H9 (cell line): ENCODE results near the gene DCAF6. TPM values are rescaled to one million over a fixed set of nuclear protein-coding genes. Genes with fewer than 3 reads are reported as not detected.
A peak's percentile ranks its signal among the peaks of the same experiment; 100 is the strongest.
"Not testable (repeated sequence)": the region's sequence is repeated elsewhere in the genome, so short reads cannot be mapped to it uniquely, and the experiment has no call there.

ENCODE experiments used
- DNase-seq: peaks from one replicate; pipeline ENCODE4 v3.0.0-alpha.2; 2017
- H2AFZ ChIP-seq: one replicate; pipeline ENCODE4 v1.6.1; 2013; ENCODE audit warnings: mild to moderate bottlenecking, low read length, control low read depth, moderate library complexity
- H2AK5ac ChIP-seq: 2 replicates; pipeline ENCODE4 v1.6.1; 2013; ENCODE audit warnings: low read length, control low read depth, mixed read lengths; ENCODE audit not compliant: insufficient read length
- H2BK120ac ChIP-seq: one replicate; pipeline ENCODE4 v1.6.1; 2013; ENCODE audit warnings: low read depth, mild to moderate bottlenecking, low read length, control low read depth, inconsistent platforms; ENCODE audit not compliant: poor library complexity, severe bottlenecking
- H2BK12ac ChIP-seq: 2 replicates; pipeline ENCODE4 v1.6.1; 2013; ENCODE audit warnings: low read length, control low read depth, mixed read lengths, low read depth; ENCODE audit not compliant: insufficient read length
- H2BK15ac ChIP-seq: 2 replicates; pipeline ENCODE4 v1.6.1; 2013; ENCODE audit warnings: low read depth, low read length, control low read depth
- H2BK20ac ChIP-seq: one replicate; pipeline ENCODE4 v1.6.1; 2013; ENCODE audit warnings: low read depth, mild to moderate bottlenecking, low read length, control low read depth, inconsistent platforms; ENCODE audit not compliant: poor library complexity, severe bottlenecking
- H2BK5ac ChIP-seq: 2 replicates; pipeline ENCODE4 v1.6.1; 2013; ENCODE audit warnings: low read length, control low read depth, mixed read lengths; ENCODE audit not compliant: insufficient read length
- H3K14ac ChIP-seq: 2 replicates; pipeline ENCODE4 v1.6.1; 2013; ENCODE audit warnings: low read length, control low read depth; ENCODE audit not compliant: insufficient read depth
- H3K18ac ChIP-seq: 2 replicates; pipeline ENCODE4 v1.6.1; 2013; ENCODE audit warnings: low read depth, mild to moderate bottlenecking, mixed read lengths, low read length, control low read depth; ENCODE audit not compliant: insufficient read length
- H3K23ac ChIP-seq: 2 replicates; pipeline ENCODE4 v1.6.1; 2013; ENCODE audit warnings: low read length, control low read depth, mixed read lengths, low read depth; ENCODE audit not compliant: insufficient read length
- H3K23me2 ChIP-seq: 2 replicates; pipeline ENCODE4 v1.6.1; 2013; ENCODE audit warnings: low read depth, mild to moderate bottlenecking, mixed read lengths, low read length, control low read depth; ENCODE audit not compliant: insufficient read length, poor library complexity, severe bottlenecking
- H3K27ac ChIP-seq: 2 replicates; pipeline ENCODE4 v1.5.1; 2013; ENCODE audit warnings: low read length, control low read depth, mixed read lengths, low read depth; ENCODE audit not compliant: insufficient read length
- H3K27me3 ChIP-seq: 2 replicates; pipeline ENCODE4 v1.6.1; 2013; ENCODE audit warnings: low read length, control low read depth, inconsistent platforms; ENCODE audit not compliant: insufficient read depth
- H3K4ac ChIP-seq: 2 replicates; pipeline ENCODE4 v1.6.1; 2013; ENCODE audit warnings: low read depth, mild to moderate bottlenecking, control low read depth, inconsistent platforms, low read length, moderate library complexity
- H3K4me1 ChIP-seq: 2 replicates; pipeline ENCODE4 v1.6.1; 2013; ENCODE audit warnings: low read length, control low read depth, inconsistent platforms; ENCODE audit not compliant: insufficient read depth
- H3K4me2 ChIP-seq: 2 replicates; pipeline ENCODE4 v1.6.1; 2013; ENCODE audit warnings: low read length, control low read depth, mixed read lengths; ENCODE audit not compliant: insufficient read length, insufficient read depth
- H3K56ac ChIP-seq: 2 replicates; pipeline ENCODE4 v1.6.1; 2013; ENCODE audit warnings: low read depth, mild to moderate bottlenecking, mixed read lengths, low read length, control low read depth; ENCODE audit not compliant: insufficient read length
- H3K79me1 ChIP-seq: 2 replicates; pipeline ENCODE4 v1.6.1; 2013; ENCODE audit warnings: low read depth, mild to moderate bottlenecking, moderate library complexity, low read length, control low read depth, inconsistent platforms; ENCODE audit not compliant: insufficient read depth, poor library complexity, severe bottlenecking
- H3K79me2 ChIP-seq: 2 replicates; pipeline ENCODE4 v1.6.1; 2013; ENCODE audit warnings: low read length, control low read depth, inconsistent platforms; ENCODE audit not compliant: insufficient read depth
- H3K9ac ChIP-seq: 2 replicates; pipeline ENCODE4 v1.6.1; 2013; ENCODE audit warnings: low read length, control low read depth, mixed read lengths; ENCODE audit not compliant: insufficient read length; ENCODE audit errors: extremely low read depth
- H3K9me3 ChIP-seq: one replicate; pipeline ENCODE4 v1.6.1; 2013; ENCODE audit warnings: low read depth, low read length, inconsistent platforms; ENCODE audit not compliant: control insufficient read depth
- H3T11ph ChIP-seq: one replicate; pipeline ENCODE4 v1.6.1; 2013; ENCODE audit warnings: mild to moderate bottlenecking, low read length, control low read depth, inconsistent platforms
- H4K20me1 ChIP-seq: one replicate; pipeline ENCODE4 v1.6.1; 2013; ENCODE audit not compliant: control insufficient read depth, insufficient read length, insufficient read depth
- H4K5ac ChIP-seq: 2 replicates; pipeline ENCODE4 v1.6.1; 2013; ENCODE audit warnings: low read depth, mild to moderate bottlenecking, mixed read lengths, low read length, control low read depth; ENCODE audit not compliant: insufficient read length
- H4K8ac ChIP-seq: replicated peaks from 2 replicates; pipeline ENCODE4 v1.6.1; 2013; ENCODE audit warnings: low read length, control low read depth, mixed read lengths, low read depth; ENCODE audit not compliant: insufficient read length
- H4K91ac ChIP-seq: 2 replicates; pipeline ENCODE4 v1.6.1; 2013; ENCODE audit warnings: low read depth, mild to moderate bottlenecking, moderate library complexity, mixed read lengths, low read length, control low read depth; ENCODE audit not compliant: insufficient read length
- H3K27ac Mint-ChIP-seq, 3 experiments: 2 replicates in 2 of 3; 3 replicates in 1 of 3; pipeline ENCODE4 v1.8.0; 2020 to 2021; ENCODE audit warnings: mixed read lengths in 3 of 3, mild to moderate bottlenecking in 1 of 3, moderate library complexity in 1 of 3
- H3K27me3 Mint-ChIP-seq: 2 replicates; pipeline ENCODE4 v1.8.0; 2021; ENCODE audit warnings: low read depth, mild to moderate bottlenecking, moderate library complexity, mixed read lengths
- H3K36me3 Mint-ChIP-seq, 3 experiments: 2 replicates in 2 of 3; 3 replicates in 1 of 3; pipeline ENCODE4 v1.8.0; 2020 to 2021; ENCODE audit warnings: low read depth in 3 of 3, mixed read lengths in 3 of 3; ENCODE audit not compliant: insufficient read depth in 1 of 3
- H3K4me1 Mint-ChIP-seq, 2 experiments: 2 replicates each; pipeline ENCODE4 v1.8.0; 2020; ENCODE audit warnings: mixed read lengths in 2 of 2
- H3K4me3 Mint-ChIP-seq, 2 experiments: 2 replicates in 1 of 2; 3 replicates in 1 of 2; pipeline ENCODE4 v1.8.0; 2020 to 2021; ENCODE audit warnings: mild to moderate bottlenecking in 2 of 2, mixed read lengths in 2 of 2, moderate library complexity in 1 of 2
- H3K9me3 Mint-ChIP-seq, 2 experiments: 2 replicates in 1 of 2; 3 replicates in 1 of 2; pipeline ENCODE4 v1.8.0; 2020; ENCODE audit warnings: mild to moderate bottlenecking in 2 of 2, mixed read lengths in 2 of 2, moderate library complexity in 1 of 2
- CTCF ChIP-seq: fragments of 200-600 bp; sonication (generic); conservative IDR thresholded peaks from 3 replicates; pipeline ENCODE4 v1.8.0; 2021; ENCODE audit warnings: antibody characterized with exemption, mild to moderate bottlenecking
- WGBS: extraction: QIAGEN DNeasy Blood & Tissue Kit; methylation state at CpG from one replicate; pipeline ENCODE4 v1.1.7; 2013; ENCODE audit warnings: missing lambda C conversion rate, low lambda C conversion rate, mixed read lengths; ENCODE audit not compliant: insufficient read length; ENCODE audit errors: extremely low coverage; 5-methylcytosine and 5-hydroxymethylcytosine counted together
- long read RNA-seq: library from polyadenylated mRNA; unstranded; transcript quantifications from one replicate; pipeline ENCODE4 v2.0.0, GENCODE V29; 2020
- total RNA-seq: library from RNA; stranded (reverse); gene quantifications from 2 replicates; pipeline ENCODE4 v1.2.1, GENCODE V29; 2021

DCAF6 gene
- total RNA-seq, result 15.8 and 16.0 TPM in 2 replicates
- long read RNA-seq, transcript DCAF6-201 (19 exons, 3,186 nt), result major isoform, 29 of 125 reads
- long read RNA-seq, transcript DCAF6-203 (20 exons, 3,302 nt), result minor isoform, 17 of 125 reads
- long read RNA-seq, partial matches to known transcripts, result 55 of 125 reads
- long read RNA-seq, other reads (novel, unspliced or antisense), result 22 of 125 reads

GRCh38 chr1:167936068-167936929, at the start of gene DCAF6:
DCAF6 (plus strand) TSS chr1:167936683; CDS start chr1:167936912, 229 bp downstream.
- H3T11ph ChIP-seq, result peak within 1 kb of the TSS; percentile 84
- peak within 1 kb of the TSS; percentile 87 for H3K4me2 ChIP-seq
- peak within 1 kb of the TSS; percentile 2 for H3K56ac ChIP-seq
- no CpG with 5 or more reads among the region's 58 CpGs for WGBS
- no peak within 1 kb of the TSS for H2BK5ac ChIP-seq
- Mint-ChIP-seq H3K27ac (peak within 1 kb of the TSS; percentile 100), H3K36me3 (no peaks in the 10 kb centered on the region; a peak in 2 of 7 replicates), H3K27me3 (no peaks in the 10 kb centered on the region), H3K4me3 (peak within 1 kb of the TSS; percentile 88 to 97), H3K4me1 (peaks cover 19 to 22% of the 10 kb centered on the region in 2 experiments), H3K9me3 (peaks cover 0 to 3% of the 10 kb centered on the region in 2 experiments; a peak in 1 of 5 replicates)
- peak within 1 kb of the TSS; percentile 52 for H3K27ac ChIP-seq
- H3K79me2 ChIP-seq, result peaks cover 5% of the 10 kb centered on the region; the same call in 1 of the 2 replicates
- H4K91ac ChIP-seq, result no peak within 1 kb of the TSS
- H2AK5ac ChIP-seq, result no peak within 1 kb of the TSS
- no peaks in the 10 kb centered on the region for H3K27me3 ChIP-seq
- H2BK12ac ChIP-seq, result no peak within 1 kb of the TSS
- no peak within 1 kb of the TSS; the same call in 1 of the 2 replicates for H3K4ac ChIP-seq
- H2BK120ac ChIP-seq, result no peak within 1 kb of the TSS
- H4K8ac ChIP-seq, result no peak within 1 kb of the TSS
- no peak within 1 kb of the TSS for H3K23ac ChIP-seq
- H4K20me1 ChIP-seq, result no peaks in the 10 kb centered on the region
- peaks cover 11% of the 10 kb centered on the region for H3K23me2 ChIP-seq
- 0 out of 2 replicates have a peak, but pooled peaks cover 3% of the 10 kb centered on the region for H3K4me1 ChIP-seq
- no peaks in the 10 kb centered on the region for H3K79me1 ChIP-seq
- H3K18ac ChIP-seq, result peak within 1 kb of the TSS; percentile 98
- H2BK15ac ChIP-seq, result no peak within 1 kb of the TSS
- H3K9me3 ChIP-seq, result no peaks in the 10 kb centered on the region
- H3K14ac ChIP-seq, result peak within 1 kb of the TSS; percentile 92
- no peak within 1 kb of the TSS for H2BK20ac ChIP-seq
- peak; percentile 98 for DNase-seq
- peak within 1 kb of the TSS; percentile 29 for H4K5ac ChIP-seq
- H3K9ac ChIP-seq, result peak within 1 kb of the TSS; percentile 94
- TF ChIP-seq CTCF, result no peak
- H2AFZ ChIP-seq, result peak within 1 kb of the TSS; percentile 82

DNA sequence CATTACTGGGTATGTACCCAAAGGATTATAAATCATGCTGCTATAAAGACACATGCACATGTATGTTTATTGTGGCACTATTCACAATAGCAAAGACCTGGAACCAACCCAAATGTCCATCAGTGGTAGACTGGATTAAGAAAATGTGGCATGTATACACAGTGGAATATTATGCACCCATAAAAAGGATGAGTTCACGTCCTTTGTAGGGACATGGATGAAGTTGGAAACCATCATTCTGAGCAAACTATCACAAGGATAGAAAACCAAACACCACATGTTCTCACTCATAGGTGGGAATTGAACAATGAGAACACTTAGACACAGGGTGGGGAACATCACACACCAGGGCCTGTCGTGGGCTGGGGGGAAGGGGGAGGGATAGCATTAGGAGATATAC, 49.3 kb upstream of the DCAF6 start:
- not testable (repeated sequence) for H2BK20ac ChIP-seq, H2BK120ac ChIP-seq, H3K4me2 ChIP-seq, H4K91ac ChIP-seq, H3K4me1 ChIP-seq, H3T11ph ChIP-seq, H3K23ac ChIP-seq, H3K27me3 Mint-ChIP-seq, H2AFZ ChIP-seq, H2BK15ac ChIP-seq, H3K4me3 Mint-ChIP-seq, H3K27ac Mint-ChIP-seq, H3K79me2 ChIP-seq, H4K5ac ChIP-seq, H3K27ac ChIP-seq, H3K9ac ChIP-seq, H3K23me2 ChIP-seq, H3K14ac ChIP-seq, H3K36me3 Mint-ChIP-seq, H3K4ac ChIP-seq, H3K79me1 ChIP-seq, H3K4me1 Mint-ChIP-seq, H3K18ac ChIP-seq, H3K56ac ChIP-seq, DNase-seq, H2BK12ac ChIP-seq, H3K9me3 ChIP-seq, H4K8ac ChIP-seq, H4K20me1 ChIP-seq, H2AK5ac ChIP-seq, H2BK5ac ChIP-seq, H3K27me3 ChIP-seq
- H3K9me3 Mint-ChIP-seq, result peaks cover 3 to 10% of the 10 kb centered on the region in 2 experiments; a peak in 4 of 5 replicates
- WGBS, result no CpG with 5 or more reads among the region's 2 CpGs
